Loucy (cell line): ENCODE data around the gene ODC1.

ENCODE experiments used
- H2AFZ ChIP-seq: fragments of 200-600 bp; sonication (generic); 2 replicates; pipeline ENCODE4 v1.6.0; 2016; ENCODE audit warnings: antibody characterized with exemption, mild to moderate bottlenecking, low read length, moderate library complexity
- H3F3A ChIP-seq: fragments of 200-600 bp; 2 replicates; pipeline ENCODE4 v1.6.0; 2016; ENCODE audit warnings: antibody characterized with exemption, low read depth, mild to moderate bottlenecking
- H3K27me3 ChIP-seq: fragments of 200-600 bp; sonication (generic); 2 replicates; pipeline ENCODE4 v1.6.1; 2014; ENCODE audit warnings: low read length, mild to moderate bottlenecking; ENCODE audit not compliant: insufficient read depth, poor library complexity, severe bottlenecking
- H3K36me3 ChIP-seq: fragments of 200-600 bp; sonication (generic); 2 replicates; pipeline ENCODE4 v1.6.1; 2016; ENCODE audit warnings: low read length; ENCODE audit not compliant: insufficient read depth
- H3K4me1 ChIP-seq: fragments of 200-600 bp; sonication (generic); 2 replicates; pipeline ENCODE4 v1.5.1; 2014; ENCODE audit warnings: low read length, mild to moderate bottlenecking; ENCODE audit not compliant: insufficient read depth, poor library complexity, severe bottlenecking
- H3K4me2 ChIP-seq: fragments of 200-600 bp; sonication (generic); 2 replicates; pipeline ENCODE4 v1.6.0; 2014; ENCODE audit warnings: antibody characterized with exemption, low read length, low read depth, mild to moderate bottlenecking; ENCODE audit not compliant: poor library complexity, severe bottlenecking
- H3K4me3 ChIP-seq: fragments of 200-600 bp; sonication (generic); 2 replicates; pipeline ENCODE4 v1.5.1; 2014; ENCODE audit warnings: low read length, mild to moderate bottlenecking, mixed read lengths; ENCODE audit not compliant: poor library complexity, severe bottlenecking
- H3K79me2 ChIP-seq: fragments of 200-600 bp; sonication (generic); 2 replicates; pipeline ENCODE4 v1.6.1; 2014; ENCODE audit warnings: low read length; ENCODE audit not compliant: insufficient read depth
- H3K9ac ChIP-seq: fragments of 200-600 bp; sonication (generic); 2 replicates; pipeline ENCODE4 v1.6.0; 2014; ENCODE audit warnings: mild to moderate bottlenecking, low read depth, low read length, moderate library complexity; ENCODE audit not compliant: poor library complexity, severe bottlenecking
- H3K9me2 ChIP-seq: fragments of 200-600 bp; sonication (generic); replicated peaks from 2 replicates; pipeline ENCODE4 v1.6.1; 2016; ENCODE audit warnings: low read depth, low read length, mixed read lengths
- H3K9me3 ChIP-seq: fragments of 200-600 bp; sonication (generic); 2 replicates; pipeline ENCODE4 v1.6.1; 2014; ENCODE audit warnings: mild to moderate bottlenecking, antibody characterized with exemption, low read length, low read depth; ENCODE audit not compliant: insufficient read depth
- H4K20me1 ChIP-seq: fragments of 200-600 bp; sonication (generic); 2 replicates; pipeline ENCODE4 v1.6.0; 2014; ENCODE audit warnings: antibody characterized with exemption, low read length, mild to moderate bottlenecking; ENCODE audit not compliant: insufficient read depth, poor library complexity, severe bottlenecking
- EZH2phosphoT487 ChIP-seq: fragments of 200-600 bp; IDR thresholded peaks from 2 replicates; pipeline ENCODE4 v1.6.1; 2018; ENCODE audit warnings: antibody characterized with exemption, mild to moderate bottlenecking, moderate library complexity, borderline replicate concordance
- TF ChIP-seq, protein P1 (sequence below): fragments of 200-600 bp; sonication (generic); conservative IDR thresholded peaks from 2 replicates; pipeline ENCODE4 v1.5.1; 2014; ENCODE audit warnings: mild to moderate bottlenecking, antibody characterized with exemption, low read length

The ODC1 gene

DNA sequence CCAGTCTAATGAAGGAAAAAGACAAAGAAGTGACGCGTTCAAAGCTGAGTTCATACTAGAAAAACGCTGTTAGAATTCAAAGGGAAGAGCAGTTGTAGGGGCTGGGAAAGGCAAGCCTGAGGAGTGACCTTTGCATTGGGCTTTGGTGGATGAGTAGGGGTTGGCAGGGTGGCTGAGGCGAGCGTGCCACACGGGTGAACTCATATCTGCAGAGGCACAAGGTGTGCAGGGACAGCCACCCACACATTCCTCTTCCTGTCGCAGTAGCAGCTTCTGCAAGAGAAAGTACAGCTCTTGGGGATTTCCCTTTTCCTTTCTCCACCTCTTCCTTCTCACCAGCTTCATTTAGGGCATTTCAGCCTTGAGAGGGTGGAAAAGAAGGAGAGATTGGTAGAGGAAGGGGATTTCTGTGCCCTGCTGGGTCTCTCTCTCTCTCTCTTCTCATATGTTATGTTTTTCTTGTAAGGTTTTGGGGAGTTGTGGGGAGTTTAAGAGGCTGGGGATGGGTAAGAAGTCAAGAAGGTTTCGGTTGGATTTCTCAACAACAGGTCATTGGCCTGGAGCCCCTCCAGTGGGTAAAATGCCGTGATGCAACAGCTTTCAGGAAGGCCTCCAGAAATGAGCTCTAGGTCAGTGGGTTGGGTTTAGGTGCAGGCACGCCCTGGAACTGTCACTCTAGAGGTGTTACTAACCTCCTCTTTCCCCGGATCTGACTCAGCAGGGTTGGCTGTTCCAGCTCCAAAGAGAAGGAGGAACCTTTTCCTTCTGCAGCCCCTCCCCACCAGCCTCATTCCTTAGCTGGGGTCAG lies 40.1 kb downstream of the ODC1 start:
- H3K79me2 ChIP-seq: peaks cover 12% of the 10 kb centered on the region; the same call in 1 of the 2 replicates
- no peak overlapping the region for H2AFZ ChIP-seq
- peaks cover 22% of the 10 kb centered on the region; the same call in 1 of the 2 replicates for H3K36me3 ChIP-seq
- peak overlapping the region; percentile 54 for H3K4me2 ChIP-seq
- peaks cover 22% of the 10 kb centered on the region for H3K4me1 ChIP-seq
- H3K27me3 ChIP-seq: no peaks in the 10 kb centered on the region
- no peak for TF ChIP-seq EZH2phosphoT487
- TF ChIP-seq, protein P1, sequence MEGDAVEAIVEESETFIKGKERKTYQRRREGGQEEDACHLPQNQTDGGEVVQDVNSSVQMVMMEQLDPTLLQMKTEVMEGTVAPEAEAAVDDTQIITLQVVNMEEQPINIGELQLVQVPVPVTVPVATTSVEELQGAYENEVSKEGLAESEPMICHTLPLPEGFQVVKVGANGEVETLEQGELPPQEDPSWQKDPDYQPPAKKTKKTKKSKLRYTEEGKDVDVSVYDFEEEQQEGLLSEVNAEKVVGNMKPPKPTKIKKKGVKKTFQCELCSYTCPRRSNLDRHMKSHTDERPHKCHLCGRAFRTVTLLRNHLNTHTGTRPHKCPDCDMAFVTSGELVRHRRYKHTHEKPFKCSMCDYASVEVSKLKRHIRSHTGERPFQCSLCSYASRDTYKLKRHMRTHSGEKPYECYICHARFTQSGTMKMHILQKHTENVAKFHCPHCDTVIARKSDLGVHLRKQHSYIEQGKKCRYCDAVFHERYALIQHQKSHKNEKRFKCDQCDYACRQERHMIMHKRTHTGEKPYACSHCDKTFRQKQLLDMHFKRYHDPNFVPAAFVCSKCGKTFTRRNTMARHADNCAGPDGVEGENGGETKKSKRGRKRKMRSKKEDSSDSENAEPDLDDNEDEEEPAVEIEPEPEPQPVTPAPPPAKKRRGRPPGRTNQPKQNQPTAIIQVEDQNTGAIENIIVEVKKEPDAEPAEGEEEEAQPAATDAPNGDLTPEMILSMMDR: no peak
- H3K9me3 ChIP-seq: no peaks in the 10 kb centered on the region
- H4K20me1 ChIP-seq: no peaks in the 10 kb centered on the region
- no peaks in the 10 kb centered on the region for H3K9me2 ChIP-seq
- H3K4me3 ChIP-seq: no peak overlapping the region
- peak overlapping the region; percentile 39 for H3K9ac ChIP-seq
- H3F3A ChIP-seq: no peaks in the 10 kb centered on the region

DNA sequence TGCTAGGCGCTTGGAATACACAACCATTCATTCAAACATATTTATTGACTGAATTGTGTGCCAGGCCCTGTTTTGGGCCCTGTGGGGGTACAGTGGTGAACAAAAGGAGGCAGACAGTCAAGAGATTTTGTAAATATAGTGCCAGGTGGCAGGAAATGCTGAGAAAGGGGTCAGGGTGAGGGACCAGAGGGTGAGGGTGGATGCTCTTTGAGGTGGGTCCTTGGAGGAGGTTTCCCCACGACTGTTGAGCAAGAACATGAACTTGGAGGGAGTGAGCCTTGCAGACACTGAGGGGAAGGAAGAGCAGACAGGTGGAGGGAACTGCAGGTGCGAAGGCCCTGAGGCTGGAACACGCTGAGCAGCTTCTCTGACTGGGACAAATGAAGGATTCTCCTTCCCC lies 40.7 kb downstream of the ODC1 start:
- no peak for TF ChIP-seq EZH2phosphoT487
- TF ChIP-seq, protein P1: no peak
- peaks cover 23% of the 10 kb centered on the region; the same call in 1 of the 2 replicates for H3K36me3 ChIP-seq
- H3K4me2 ChIP-seq: peak overlapping the region; percentile 54
- H3K79me2 ChIP-seq: peaks cover 17% of the 10 kb centered on the region; the same call in 1 of the 2 replicates
- no peak overlapping the region for H3K4me3 ChIP-seq
- H3K4me1 ChIP-seq: peaks cover 22% of the 10 kb centered on the region
- H2AFZ ChIP-seq: no peak overlapping the region
- H4K20me1 ChIP-seq: no peaks in the 10 kb centered on the region
- H3K9ac ChIP-seq: peak overlapping the region; percentile 39
- no peaks in the 10 kb centered on the region for H3F3A ChIP-seq
- no peaks in the 10 kb centered on the region for H3K9me2 ChIP-seq
- H3K9me3 ChIP-seq: no peaks in the 10 kb centered on the region
- no peaks in the 10 kb centered on the region for H3K27me3 ChIP-seq

DNA sequence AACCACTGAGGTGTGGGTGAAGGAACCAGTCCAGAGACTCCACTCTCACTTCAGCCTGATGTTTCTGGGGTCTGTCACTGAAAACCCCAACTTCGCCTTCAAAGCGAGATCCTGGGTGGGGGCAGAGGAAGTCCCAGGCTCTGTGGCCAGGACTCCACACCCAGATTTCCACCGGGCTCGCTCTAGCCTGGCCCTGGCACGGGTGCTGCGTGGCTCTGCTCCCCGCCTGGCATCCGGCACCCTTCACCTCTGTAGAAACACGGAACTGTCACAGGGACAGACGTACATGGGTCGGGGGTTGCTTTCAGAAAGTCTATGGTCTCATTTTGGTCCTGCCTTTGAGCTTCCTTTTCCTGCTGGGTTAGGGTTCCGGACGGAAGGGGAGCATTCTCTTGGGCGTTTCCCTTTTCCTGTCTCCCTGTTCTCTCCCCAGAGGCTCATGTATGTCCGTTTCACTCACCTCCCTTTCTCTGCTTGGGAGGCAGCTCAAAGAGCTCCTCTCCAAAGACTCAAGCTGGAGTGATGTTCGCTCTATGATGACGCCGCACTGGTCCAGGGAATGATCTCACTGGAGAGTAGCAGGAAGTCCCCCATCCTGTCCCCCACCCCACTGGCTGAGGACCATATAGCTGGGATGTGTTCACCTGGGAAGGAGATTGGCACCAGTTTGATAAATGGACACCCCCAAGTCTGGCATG lies 41.5 kb downstream of the ODC1 start:
- no peak overlapping the region for H3K9ac ChIP-seq
- peaks cover 24% of the 10 kb centered on the region for H3K4me1 ChIP-seq
- no peaks in the 10 kb centered on the region for H3K27me3 ChIP-seq
- no peaks in the 10 kb centered on the region for H3K9me2 ChIP-seq
- no peaks in the 10 kb centered on the region for H3K9me3 ChIP-seq
- no peak overlapping the region for H2AFZ ChIP-seq
- peak overlapping the region; percentile 54 for H3K4me2 ChIP-seq
- peaks cover 23% of the 10 kb centered on the region; the same call in 1 of the 2 replicates for H3K36me3 ChIP-seq
- H3K79me2 ChIP-seq: peaks cover 17% of the 10 kb centered on the region; the same call in 1 of the 2 replicates
- H3K4me3 ChIP-seq: no peak overlapping the region
- no peaks in the 10 kb centered on the region for H3F3A ChIP-seq
- no peaks in the 10 kb centered on the region for H4K20me1 ChIP-seq
- TF ChIP-seq, protein P1: no peak
- TF ChIP-seq EZH2phosphoT487: no peak
